ENCODE results near the gene CREG2.
A peak's percentile ranks its signal among the peaks of the same experiment; 100 is the strongest.

The CREG2 gene

GRCh38 chr2:101348883-101349282 lies 38.4 kb downstream of the CREG2 start:
- H3K4me3 ChIP-seq (ENCODE audit: low read depth, low read length): no peak overlapping the region
- no peak for TF ChIP-seq CTCF (IDR thresholded peaks at IDR 0.05; ENCODE audit: low read depth, low read length)

GRCh38 chr2:101346909-101347308 lies 40.4 kb downstream of the CREG2 start:
- no peak for TF ChIP-seq CTCF (IDR thresholded peaks at IDR 0.05; ENCODE audit: low read depth, low read length)

GRCh38 chr2:101344137-101344536 lies 43.2 kb downstream of the CREG2 start:
- H3K4me3 ChIP-seq (ENCODE audit: low read depth, low read length): no peak overlapping the region
- TF ChIP-seq CTCF (IDR thresholded peaks at IDR 0.05; ENCODE audit: low read depth, low read length): no peak

More at GRCh38 chr2:101346909-101347308, 40.4 kb downstream of the CREG2 start:
- H3K4me3 ChIP-seq (ENCODE audit: low read depth, low read length): no peak overlapping the region

- H3K4me3 ChIP-seq (ENCODE audit: low read depth, low read length): no peak overlapping the region
- no peak for TF ChIP-seq CTCF (IDR thresholded peaks at IDR 0.05; ENCODE audit: low read depth, low read length)
These were observed 44.7 kb downstream of the CREG2 start for GRCh38 chr2:101342625-101343008.

GRCh38 chr2:101341901-101342624 lies 45.2 kb downstream of the CREG2 start:
- H3K4me3 ChIP-seq (ENCODE audit: low read depth, low read length): no peak overlapping the region
- TF ChIP-seq CTCF (IDR thresholded peaks at IDR 0.05; ENCODE audit: low read depth, low read length): peak; percentile 66

GRCh38 chr2:101341421-101341820 lies 45.9 kb downstream of the CREG2 start:
- no peak overlapping the region for H3K4me3 ChIP-seq (ENCODE audit: low read depth, low read length)

More at GRCh38 chr2:101341421-101341820, 45.9 kb downstream of the CREG2 start:
- no peak for TF ChIP-seq CTCF (IDR thresholded peaks at IDR 0.05; ENCODE audit: low read depth, low read length)
